GDM1 (cell line): ENCODE results near the gene SYTL2.

Source experiments
- DNase-seq: peaks from one replicate; lab custom pipeline; 2025; lab: John Stamatoyannopoulos, UW

SYTL2 gene

GRCh38 chr11:85762226-85762625, 48.7 kb downstream of the SYTL2 start:
- no peak for DNase-seq

- DNase-seq = no peak
These were observed 51.0 kb downstream of the SYTL2 start for GRCh38 chr11:85759915-85760314.

- DNase-seq = no peak
These were observed 52.4 kb downstream of the SYTL2 start for GRCh38 chr11:85758480-85759039.

GRCh38 chr11:85758026-85758425, 52.9 kb downstream of the SYTL2 start:
- no peak for DNase-seq

- DNase-seq = no peak
These were observed 54.3 kb downstream of the SYTL2 start for GRCh38 chr11:85756401-85757200.

- DNase-seq = no peak
These were observed 55.2 kb downstream of the SYTL2 start for GRCh38 chr11:85755701-85756100.

- DNase-seq = no peak
These were observed 55.7 kb downstream of the SYTL2 start for GRCh38 chr11:85755285-85755684.

GRCh38 chr11:85752890-85753581, 57.9 kb downstream of the SYTL2 start:
- peak; percentile 12 for DNase-seq

GRCh38 chr11:85752201-85752889, 58.6 kb downstream of the SYTL2 start:
- no peak for DNase-seq

GRCh38 chr11:85751724-85752123, 59.2 kb downstream of the SYTL2 start:
- DNase-seq = no peak

GRCh38 chr11:85750646-85751045, 60.3 kb downstream of the SYTL2 start:
- no peak for DNase-seq

- DNase-seq = no peak
These were observed 61.1 kb downstream of the SYTL2 start for GRCh38 chr11:85749884-85750283.

GRCh38 chr11:85749287-85749834, 61.6 kb downstream of the SYTL2 start:
- DNase-seq = no peak

- no peak for DNase-seq
These were observed 62.5 kb downstream of the SYTL2 start for GRCh38 chr11:85748455-85748891.

- no peak for DNase-seq
These were observed 64.3 kb downstream of the SYTL2 start for GRCh38 chr11:85746670-85747069.

GRCh38 chr11:85745626-85746025, 65.3 kb downstream of the SYTL2 start:
- no peak for DNase-seq

- DNase-seq = no peak
These were observed 68.1 kb downstream of the SYTL2 start for GRCh38 chr11:85742873-85743275.

GRCh38 chr11:85742348-85742747, 68.6 kb downstream of the SYTL2 start:
- DNase-seq = no peak

- DNase-seq = no peak
These were observed 70.2 kb downstream of the SYTL2 start for GRCh38 chr11:85740481-85741400.

GRCh38 chr11:85737738-85738137, 73.2 kb downstream of the SYTL2 start:
- DNase-seq = no peak

GRCh38 chr11:85735876-85736460, 75.0 kb downstream of the SYTL2 start:
- DNase-seq = no peak
